SK-N-SH (cell line): ENCODE results near the gene PPP1R16B. TPM values are rescaled to one million over a fixed set of nuclear protein-coding genes. Genes with fewer than 3 reads are reported as not detected.

ENCODE experiments used
- CTCF ChIA-PET: fragments of 300-600, 350-600 bp; formaldehyde crosslinking; extraction: SDS; loops from one replicate; lab custom pipeline; 2021; lab: Yijun Ruan, JAX
- POLR2A ChIA-PET: fragments of 350-600 bp; sonication (Branson Sonifier 250); formaldehyde crosslinking; extraction: SDS; loops from one replicate; lab custom pipeline; 2020; ENCODE audit warnings: antibody characterized with exemption, inconsistent platforms; lab: Yijun Ruan, JAX
- DNase-seq: peaks from one replicate; pipeline ENCODE4 v3.0.0; 2012
- H2AFZ ChIP-seq: fragments of 200-600 bp; sonication (generic); 2 replicates; pipeline ENCODE4 v1.8.1; 2016; ENCODE audit warnings: antibody characterized with exemption, mild to moderate bottlenecking, low read depth
- H3F3A ChIP-seq: fragments of 200-600 bp; sonication (generic); replicated peaks from 2 replicates; pipeline ENCODE3; 2016; ENCODE audit warnings: antibody characterized with exemption, mild to moderate bottlenecking; ENCODE audit not compliant: insufficient read depth
- H3K27ac ChIP-seq, 2 experiments: fragments of 200-500 bp in 1 of 2; fragments of 200-600 bp in 1 of 2; sonication (Bioruptor generic) in 1 of 2; sonication (generic), shearing (Covaris generic) in 1 of 2; 2 replicates each; pipeline versions ENCODE4 v1.5.1 to v1.6.1; 2014 to 2016; ENCODE audit warnings: low read depth in 2 of 2, inconsistent platforms in 1 of 2, low read length in 1 of 2, mild to moderate bottlenecking in 1 of 2, mixed read lengths in 1 of 2
- H3K27me3 ChIP-seq: fragments of 200-600 bp; sonication (generic), shearing (Covaris generic); 2 replicates; pipeline ENCODE4 v1.6.1; 2016; ENCODE audit warnings: mixed run types; ENCODE audit not compliant: insufficient read depth
- H3K36me3 ChIP-seq, 2 experiments: fragments of 200-500 bp in 1 of 2; fragments of 200-600 bp in 1 of 2; sonication (Bioruptor generic) in 1 of 2; sonication (generic) in 1 of 2; replicated peaks in 1 of 2; 2 replicates each; pipeline versions ENCODE3 to v1.5.1; 2014 to 2016; ENCODE audit warnings: low read length in 1 of 2, mild to moderate bottlenecking in 1 of 2; ENCODE audit not compliant: insufficient read depth in 2 of 2, control insufficient read depth in 1 of 2
- H3K4me1 ChIP-seq, 2 experiments: fragments of 200-500 bp in 1 of 2; fragments of 200-600 bp in 1 of 2; sonication (Bioruptor generic) in 1 of 2; sonication (generic), shearing (Covaris generic) in 1 of 2; 2 replicates each; pipeline versions ENCODE4 v1.5.1 to v1.6.1; 2014 to 2016; ENCODE audit warnings: low read depth in 1 of 2, low read length in 1 of 2, mixed run types in 1 of 2; ENCODE audit not compliant: insufficient read depth in 2 of 2, control insufficient read depth in 1 of 2
- H3K4me2 ChIP-seq: fragments of 200-600 bp; sonication (generic), shearing (Covaris generic); 2 replicates; pipeline ENCODE4 v1.6.1; 2017; ENCODE audit warnings: mixed run types
- H3K4me3 ChIP-seq, 2 experiments: fragments of 200-500 bp in 1 of 2; fragments of 200-600 bp in 1 of 2; sonication (Bioruptor generic) in 1 of 2; sonication (generic), shearing (Covaris generic) in 1 of 2; 2 replicates each; pipeline versions ENCODE4 v1.5.1 to v1.8.1; 2014 to 2016; ENCODE audit warnings: low read depth in 2 of 2, inconsistent platforms in 1 of 2, low read length in 1 of 2, mild to moderate bottlenecking in 1 of 2, mixed read lengths in 1 of 2, moderate library complexity in 1 of 2
- H3K79me2 ChIP-seq: fragments of 200-600 bp; sonication (generic); 2 replicates; pipeline ENCODE4 v1.8.1; 2017; ENCODE audit warnings: mild to moderate bottlenecking; ENCODE audit not compliant: insufficient read depth
- H3K9ac ChIP-seq: fragments of 200-600 bp; sonication (generic); 2 replicates; pipeline ENCODE4 v1.6.1; 2017; ENCODE audit warnings: mixed run types
- H3K9me2 ChIP-seq: fragments of 200-600 bp; sonication (generic); 2 replicates; pipeline ENCODE4 v1.6.1; 2017; ENCODE audit warnings: mixed run types
- H3K9me3 ChIP-seq: fragments of 200-600 bp; sonication (generic); 2 replicates; pipeline ENCODE4 v1.6.1; 2017; ENCODE audit warnings: mixed run types, mild to moderate bottlenecking, moderate library complexity
- H4K20me1 ChIP-seq: fragments of 200-600 bp; sonication (generic); 2 replicates; pipeline ENCODE4 v1.6.1; 2017; ENCODE audit warnings: mild to moderate bottlenecking, mixed run types; ENCODE audit not compliant: insufficient read depth
- CHD2 ChIP-seq: fragments of 150-350 bp; IDR thresholded peaks from 2 replicates; pipeline ENCODE4 v1.6.1; 2018; ENCODE audit warnings: low read length; ENCODE audit not compliant: partially characterized antibody
- ELF1 ChIP-seq: IDR thresholded peaks from 2 replicates; pipeline ENCODE4 v1.4.0; 2012
- FOXJ3 ChIP-seq: sonication (generic); formaldehyde crosslinking; IDR thresholded peaks from 2 replicates; pipeline ENCODE4 v1.5.1; 2020; ENCODE audit warnings: mild to moderate bottlenecking, missing genetic modification reagents
- GABPA ChIP-seq: IDR thresholded peaks from 2 replicates; pipeline ENCODE4 v1.4.0; 2012; ENCODE audit warnings: low read depth, mild to moderate bottlenecking
- JUND ChIP-seq: IDR thresholded peaks from 2 replicates; pipeline ENCODE4 v1.4.0; 2012
- MXI1 ChIP-seq: IDR thresholded peaks from 2 replicates; pipeline ENCODE4 v1.6.1; 2012; ENCODE audit warnings: mild to moderate bottlenecking, low read depth, low read length, improper control_type of control experiment
- NFIC ChIP-seq: IDR thresholded peaks from 2 replicates; pipeline ENCODE4 v1.4.0; 2012; ENCODE audit warnings: borderline replicate concordance
- RAD21 ChIP-seq: IDR thresholded peaks from 2 replicates; pipeline ENCODE4 v1.6.1; 2012; ENCODE audit warnings: mild to moderate bottlenecking, low read length
- RCOR1 ChIP-seq: fragments of 150-350 bp; IDR thresholded peaks from 2 replicates; pipeline ENCODE4 v1.6.1; 2017; ENCODE audit warnings: antibody characterized with exemption, low read length
- REST ChIP-seq: IDR thresholded peaks from 2 replicates; pipeline ENCODE4 v1.6.1; 2012; ENCODE audit warnings: mild to moderate bottlenecking, low read depth, low read length, moderate library complexity
- RXRA ChIP-seq: IDR thresholded peaks from 2 replicates; pipeline ENCODE4 v1.4.0; 2012; ENCODE audit warnings: low read depth, mild to moderate bottlenecking, borderline replicate concordance
- SMC3 ChIP-seq: IDR thresholded peaks from 2 replicates; pipeline ENCODE4 v1.6.1; 2012; ENCODE audit warnings: low read depth, low read length, improper control_type of control experiment
- TCF12 ChIP-seq: IDR thresholded peaks from 2 replicates; pipeline ENCODE4 v1.4.0; 2012
- WGBS: methylation state at CpG from one replicate; pipeline ENCODE4 v1.1.6; 2017; ENCODE audit warnings: low lambda C conversion rate; 5-methylcytosine and 5-hydroxymethylcytosine counted together
- polyA plus RNA-seq, 3 experiments: library from polyadenylated mRNA; depleted of rRNA; stranded (reverse); fragments of >200 nt; gene quantifications; 2 replicates each; pipeline ENCODE4 v1.2.3, GENCODE V29; 2012
- TF ChIP-seq, protein P1 (sequence below): IDR thresholded peaks from 2 replicates; pipeline ENCODE4 v1.4.0; 2012; ENCODE audit warnings: low read depth, borderline replicate concordance
- TF ChIP-seq, protein P2 (sequence below): IDR thresholded peaks from 2 replicates; pipeline ENCODE4 v1.4.0; 2012; ENCODE audit warnings: low read depth
- TF ChIP-seq, protein P3 (sequence below): fragments of 200-600 bp; sonication (generic); IDR thresholded peaks from 2 replicates; pipeline ENCODE4 v1.6.1; 2017; ENCODE audit warnings: antibody characterized with exemption, mild to moderate bottlenecking, moderate library complexity

PPP1R16B gene
- polyA plus RNA-seq, 1 of the 3 experiments (the other 2 are of a cell fraction), result 0.28 TPM

DNA sequence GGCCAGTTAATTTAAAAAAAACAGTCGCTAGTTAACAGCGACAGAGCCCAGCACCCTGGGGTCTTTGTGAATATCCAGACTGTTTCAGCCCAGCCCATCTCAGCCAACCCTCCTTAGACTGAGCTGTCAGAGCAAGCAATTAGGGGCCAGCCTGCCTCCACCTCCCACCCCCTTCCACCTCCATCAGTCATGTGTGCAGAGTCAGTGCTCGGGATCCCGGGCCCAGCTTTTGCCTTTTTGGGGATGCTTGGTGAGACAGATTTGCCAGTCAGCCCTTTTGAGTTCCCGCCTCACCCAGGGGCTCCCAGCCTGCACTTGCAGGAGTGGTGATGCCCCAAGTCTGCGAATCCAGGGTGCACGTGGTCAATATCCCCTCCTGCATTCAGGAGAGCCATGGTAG is 114.2 kb downstream of the PPP1R16B start:
- WGBS, result 94% methylated on average over 3 of the region's 7 CpGs
- H2AFZ ChIP-seq, result no peak overlapping the region
- DNase-seq, result no peak
- H3K9me3 ChIP-seq, result no peaks in the 10 kb centered on the region
- H4K20me1 ChIP-seq, result no peaks in the 10 kb centered on the region
- no peaks in the 10 kb centered on the region for H3F3A ChIP-seq
- H3K4me2 ChIP-seq, result no peak overlapping the region
- H3K79me2 ChIP-seq, result no peaks in the 10 kb centered on the region
- no peak overlapping the region for H3K27ac ChIP-seq
- ChIA-PET POLR2A (no interaction called here), CTCF (no interaction called here)
- no peaks in the 10 kb centered on the region for H3K36me3 ChIP-seq
- no peak overlapping the region for H3K4me3 ChIP-seq
- no peaks in the 10 kb centered on the region for H3K4me1 ChIP-seq
- TF ChIP-seq RXRA, result no peak
- TF ChIP-seq, protein P1, sequence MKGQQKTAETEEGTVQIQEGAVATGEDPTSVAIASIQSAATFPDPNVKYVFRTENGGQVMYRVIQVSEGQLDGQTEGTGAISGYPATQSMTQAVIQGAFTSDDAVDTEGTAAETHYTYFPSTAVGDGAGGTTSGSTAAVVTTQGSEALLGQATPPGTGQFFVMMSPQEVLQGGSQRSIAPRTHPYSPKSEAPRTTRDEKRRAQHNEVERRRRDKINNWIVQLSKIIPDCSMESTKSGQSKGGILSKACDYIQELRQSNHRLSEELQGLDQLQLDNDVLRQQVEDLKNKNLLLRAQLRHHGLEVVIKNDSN, result no peak
- no peak for TF ChIP-seq MXI1
- TF ChIP-seq, protein P2, sequence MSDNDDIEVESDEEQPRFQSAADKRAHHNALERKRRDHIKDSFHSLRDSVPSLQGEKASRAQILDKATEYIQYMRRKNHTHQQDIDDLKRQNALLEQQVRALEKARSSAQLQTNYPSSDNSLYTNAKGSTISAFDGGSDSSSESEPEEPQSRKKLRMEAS, result no peak
- TF ChIP-seq TCF12, result no peak
- no peak for TF ChIP-seq RCOR1
- TF ChIP-seq RAD21, result no peak
- no peak for TF ChIP-seq ELF1
- TF ChIP-seq NFIC, result no peak
- TF ChIP-seq, protein P3, sequence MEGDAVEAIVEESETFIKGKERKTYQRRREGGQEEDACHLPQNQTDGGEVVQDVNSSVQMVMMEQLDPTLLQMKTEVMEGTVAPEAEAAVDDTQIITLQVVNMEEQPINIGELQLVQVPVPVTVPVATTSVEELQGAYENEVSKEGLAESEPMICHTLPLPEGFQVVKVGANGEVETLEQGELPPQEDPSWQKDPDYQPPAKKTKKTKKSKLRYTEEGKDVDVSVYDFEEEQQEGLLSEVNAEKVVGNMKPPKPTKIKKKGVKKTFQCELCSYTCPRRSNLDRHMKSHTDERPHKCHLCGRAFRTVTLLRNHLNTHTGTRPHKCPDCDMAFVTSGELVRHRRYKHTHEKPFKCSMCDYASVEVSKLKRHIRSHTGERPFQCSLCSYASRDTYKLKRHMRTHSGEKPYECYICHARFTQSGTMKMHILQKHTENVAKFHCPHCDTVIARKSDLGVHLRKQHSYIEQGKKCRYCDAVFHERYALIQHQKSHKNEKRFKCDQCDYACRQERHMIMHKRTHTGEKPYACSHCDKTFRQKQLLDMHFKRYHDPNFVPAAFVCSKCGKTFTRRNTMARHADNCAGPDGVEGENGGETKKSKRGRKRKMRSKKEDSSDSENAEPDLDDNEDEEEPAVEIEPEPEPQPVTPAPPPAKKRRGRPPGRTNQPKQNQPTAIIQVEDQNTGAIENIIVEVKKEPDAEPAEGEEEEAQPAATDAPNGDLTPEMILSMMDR, result no peak
- no peak for TF ChIP-seq CHD2
- TF ChIP-seq JUND, result no peak
- TF ChIP-seq FOXJ3, result no peak
- no peak for TF ChIP-seq GABPA
- TF ChIP-seq REST, result no peak
- TF ChIP-seq SMC3, result no peak
- H3K9ac ChIP-seq, result no peak overlapping the region
- H3K9me2 ChIP-seq, result no peaks in the 10 kb centered on the region
- peaks cover 11% of the 10 kb centered on the region; the same call in 1 of the 2 replicates for H3K27me3 ChIP-seq
